ENCODE measurements around the gene RNASE4.

GRCh38 chr14:20688167-20688839 lies 3.9 kb downstream of the RNASE4 start, which contains the start of gene ANG:
- TF ChIP-seq, protein P1, sequence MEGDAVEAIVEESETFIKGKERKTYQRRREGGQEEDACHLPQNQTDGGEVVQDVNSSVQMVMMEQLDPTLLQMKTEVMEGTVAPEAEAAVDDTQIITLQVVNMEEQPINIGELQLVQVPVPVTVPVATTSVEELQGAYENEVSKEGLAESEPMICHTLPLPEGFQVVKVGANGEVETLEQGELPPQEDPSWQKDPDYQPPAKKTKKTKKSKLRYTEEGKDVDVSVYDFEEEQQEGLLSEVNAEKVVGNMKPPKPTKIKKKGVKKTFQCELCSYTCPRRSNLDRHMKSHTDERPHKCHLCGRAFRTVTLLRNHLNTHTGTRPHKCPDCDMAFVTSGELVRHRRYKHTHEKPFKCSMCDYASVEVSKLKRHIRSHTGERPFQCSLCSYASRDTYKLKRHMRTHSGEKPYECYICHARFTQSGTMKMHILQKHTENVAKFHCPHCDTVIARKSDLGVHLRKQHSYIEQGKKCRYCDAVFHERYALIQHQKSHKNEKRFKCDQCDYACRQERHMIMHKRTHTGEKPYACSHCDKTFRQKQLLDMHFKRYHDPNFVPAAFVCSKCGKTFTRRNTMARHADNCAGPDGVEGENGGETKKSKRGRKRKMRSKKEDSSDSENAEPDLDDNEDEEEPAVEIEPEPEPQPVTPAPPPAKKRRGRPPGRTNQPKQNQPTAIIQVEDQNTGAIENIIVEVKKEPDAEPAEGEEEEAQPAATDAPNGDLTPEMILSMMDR (IDR thresholded peaks at IDR 0.05), result no peak
- TF ChIP-seq POLR2A (IDR thresholded peaks at IDR 0.05), result no peak

All from ovary (tissue), 3 donors.